Endothelial cell (in vitro differentiated cells): ENCODE data around the gene ACYP1. TPM values are rescaled to one million over a fixed set of nuclear protein-coding genes. Genes with fewer than 3 reads are reported as not detected.
A peak's percentile ranks its signal among the peaks of the same experiment; 100 is the strongest.

ENCODE experiments used
- DNase-seq: peaks from one replicate; pipeline ENCODE4 v3.0.0; 2021; ENCODE audit warnings: low spot score
- H3K27ac Mint-ChIP-seq: one replicate; pipeline ENCODE4 v1.8.0; 2021; ENCODE audit warnings: mixed read lengths, inconsistent platforms; ENCODE audit not compliant: unreplicated experiment
- H3K27me3 Mint-ChIP-seq: one replicate; pipeline ENCODE4 v1.8.0; 2021; ENCODE audit warnings: mild to moderate bottlenecking, moderate library complexity, mixed read lengths, inconsistent platforms; ENCODE audit not compliant: unreplicated experiment
- H3K36me3 Mint-ChIP-seq: one replicate; pipeline ENCODE4 v1.8.0; 2021; ENCODE audit warnings: mild to moderate bottlenecking, low read depth, mixed read lengths, inconsistent platforms; ENCODE audit not compliant: unreplicated experiment
- H3K4me1 Mint-ChIP-seq: one replicate; pipeline ENCODE4 v1.8.0; 2021; ENCODE audit warnings: mild to moderate bottlenecking, mixed read lengths, inconsistent platforms; ENCODE audit not compliant: unreplicated experiment
- H3K4me3 Mint-ChIP-seq: one replicate; pipeline ENCODE4 v1.8.0; 2021; ENCODE audit warnings: mild to moderate bottlenecking, mixed read lengths, inconsistent platforms; ENCODE audit not compliant: unreplicated experiment
- H3K9me3 Mint-ChIP-seq: one replicate; pipeline ENCODE4 v1.8.0; 2021; ENCODE audit warnings: mixed read lengths, inconsistent platforms; ENCODE audit not compliant: unreplicated experiment
- CTCF ChIP-seq: fragments of 200-600 bp; sonication (generic); IDR thresholded peaks from one replicate; pipeline ENCODE4 v1.5.0; 2021; ENCODE audit warnings: antibody characterized with exemption; ENCODE audit not compliant: unreplicated experiment
- total RNA-seq: library from RNA; stranded (reverse); fragmentation: NEBNext Ultra II Directional; extraction: Animal tissue kit (Norgen Biotek cat#: 25700); gene quantifications from one replicate; pipeline ENCODE4 v1.2.1, GENCODE V29; 2021; ENCODE audit not compliant: unreplicated experiment

ACYP1 gene
- total RNA-seq, 1 donor from 2014 or later, result 5.8 TPM

DNA sequence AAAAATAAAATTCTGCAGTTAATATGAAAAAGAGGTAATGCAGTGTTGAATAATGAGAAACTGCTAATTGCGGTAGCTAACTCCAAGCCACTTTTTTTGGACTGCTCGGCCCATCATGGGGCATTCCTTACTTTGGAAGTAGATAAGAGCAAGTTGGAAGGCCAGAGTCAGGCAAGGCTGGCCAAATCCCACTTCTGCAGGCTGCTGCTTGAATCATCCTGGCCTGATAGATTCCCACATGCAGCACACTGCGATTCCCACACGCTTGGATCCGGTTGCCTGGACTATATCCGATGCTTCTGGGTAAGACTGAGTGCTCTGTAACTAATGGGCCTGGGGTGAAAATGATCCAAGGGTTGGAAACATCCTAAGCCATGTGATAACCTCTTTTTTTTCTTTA lies 50.5 kb downstream of the ACYP1 start:
- Mint-ChIP-seq H3K9me3 (no peaks in the 10 kb centered on the region), H3K27ac (no peak overlapping the region)

DNA sequence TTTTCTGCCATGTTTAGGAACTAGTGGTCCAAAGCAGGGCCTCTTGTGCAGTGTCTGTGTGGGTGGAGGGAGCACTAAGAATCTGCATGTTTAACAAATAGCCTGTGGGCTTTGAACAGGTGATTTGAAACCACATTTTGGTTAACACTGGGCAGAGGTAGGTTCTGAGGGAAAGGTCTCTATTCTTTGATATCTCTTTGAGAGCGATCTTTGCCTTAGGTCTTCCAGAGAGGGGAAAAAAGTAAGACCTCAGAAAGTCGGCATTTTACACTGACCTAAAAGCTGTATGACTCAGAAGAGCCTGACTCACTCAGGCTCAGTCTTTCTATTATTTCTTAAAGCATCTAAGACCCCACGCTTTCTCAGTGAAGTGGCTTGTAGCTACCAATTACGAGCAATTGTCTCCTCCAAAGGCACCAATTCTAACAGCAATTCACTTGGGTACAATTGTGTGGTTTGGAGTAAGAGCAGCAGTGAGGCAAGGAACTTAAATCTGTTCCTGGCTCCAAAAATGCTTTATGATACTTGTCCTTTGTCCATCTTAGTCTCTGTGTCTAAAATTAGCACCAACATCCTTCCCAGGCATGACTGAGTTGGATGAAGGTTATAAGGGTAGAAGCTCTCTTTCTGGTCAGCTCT lies 52.3 kb downstream of the ACYP1 start:
- DNase-seq, result no peak
- H3K27me3 Mint-ChIP-seq, result no peaks in the 10 kb centered on the region
- H3K4me3 Mint-ChIP-seq, result no peak overlapping the region
- H3K27ac Mint-ChIP-seq, result no peak overlapping the region
- H3K36me3 Mint-ChIP-seq, result peaks cover 23% of the 10 kb centered on the region
- H3K4me1 Mint-ChIP-seq, result peaks cover 8% of the 10 kb centered on the region
- TF ChIP-seq CTCF, result no peak
- H3K9me3 Mint-ChIP-seq, result no peaks in the 10 kb centered on the region

More for the DNA sequence above, 50.5 kb downstream of the ACYP1 start:
- H3K4me1 Mint-ChIP-seq, result peaks cover 8% of the 10 kb centered on the region
- no peak overlapping the region for H3K4me3 Mint-ChIP-seq
- no peak for DNase-seq
- no peaks in the 10 kb centered on the region for H3K27me3 Mint-ChIP-seq
- no peak for TF ChIP-seq CTCF
- peaks cover 19% of the 10 kb centered on the region for H3K36me3 Mint-ChIP-seq

DNA sequence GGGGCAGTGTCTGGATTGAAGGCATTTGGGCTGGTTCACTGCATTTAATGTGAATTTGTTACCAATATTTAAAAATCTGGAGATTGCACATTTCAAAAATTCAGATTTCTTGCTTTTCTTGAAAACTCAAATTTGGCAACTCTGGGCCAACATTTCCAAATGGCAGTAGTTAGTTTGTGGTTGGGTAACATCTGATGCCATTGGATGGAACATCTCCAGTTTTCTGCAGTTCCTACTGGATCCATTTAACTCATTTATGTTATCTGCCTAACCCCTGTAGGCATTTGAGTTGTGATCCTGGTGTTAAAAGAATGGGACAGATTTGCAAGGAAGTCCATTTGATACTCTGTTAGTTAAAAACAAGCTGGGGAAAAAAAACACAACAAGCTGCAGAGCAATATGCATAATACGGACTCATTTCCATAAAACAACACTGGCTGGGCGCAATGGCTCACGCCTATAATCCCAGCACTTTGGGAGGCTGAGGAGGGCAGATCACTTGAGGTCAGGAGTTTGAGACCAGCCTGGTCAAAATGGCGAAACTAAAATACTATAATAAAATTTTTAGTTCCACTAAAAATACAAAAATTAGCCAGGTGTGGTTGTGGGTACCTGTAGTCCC lies 53.2 kb downstream of the ACYP1 start:
- H3K27me3 Mint-ChIP-seq, result no peaks in the 10 kb centered on the region
- H3K27ac Mint-ChIP-seq, result no peak overlapping the region
- H3K4me3 Mint-ChIP-seq, result no peak overlapping the region
- peaks cover 8% of the 10 kb centered on the region for H3K4me1 Mint-ChIP-seq
- no peaks in the 10 kb centered on the region for H3K9me3 Mint-ChIP-seq
- peaks cover 25% of the 10 kb centered on the region for H3K36me3 Mint-ChIP-seq
- no peak for TF ChIP-seq CTCF
- DNase-seq, result no peak

- Mint-ChIP-seq H3K27me3 (no peaks in the 10 kb centered on the region), H3K4me3 (no peak overlapping the region), H3K9me3 (no peaks in the 10 kb centered on the region), H3K27ac (peak overlapping the region; percentile 55), H3K36me3 (peaks cover 25% of the 10 kb centered on the region), H3K4me1 (peaks cover 10% of the 10 kb centered on the region)
- DNase-seq, result no peak
- no peak for TF ChIP-seq CTCF
These were observed 54.6 kb downstream of the ACYP1 start for GRCh38 chr14:75009176-75009575.

- DNase-seq, result no peak
- H3K4me3 Mint-ChIP-seq, result peak overlapping the region; percentile 56
- peaks cover 20% of the 10 kb centered on the region for H3K4me1 Mint-ChIP-seq
- H3K27ac Mint-ChIP-seq, result peak overlapping the region; percentile 31
- no peak for TF ChIP-seq CTCF
- peaks cover 3% of the 10 kb centered on the region for H3K27me3 Mint-ChIP-seq
- peaks cover 25% of the 10 kb centered on the region for H3K36me3 Mint-ChIP-seq
- no peaks in the 10 kb centered on the region for H3K9me3 Mint-ChIP-seq
These were observed 58.5 kb downstream of the ACYP1 start for GRCh38 chr14:75005357-75005756.
